Body of pancreas (tissue), 4 donors: ENCODE data around the gene JSRP1. TPM values are rescaled to one million over a fixed set of nuclear protein-coding genes. Genes with fewer than 3 reads are reported as not detected.
A peak's percentile ranks its signal among the peaks of the same experiment; 100 is the strongest.

Experiments
- ATAC-seq: fragments of 150-250 bp; one replicate; pipeline ENCODE4 v1.9.1; 2016
- DNase-seq, 4 donors: peaks; one replicate each; pipeline ENCODE4 v3.0.0-alpha.2; 2019
- H3K27ac ChIP-seq, 4 donors: fragments of 200-600 bp; sonication (generic); 1 replicate in 3 of 4; 2 replicates in 1 of 4; pipeline versions ENCODE4 v1.5.1 to v1.6.1; 2016 to 2019; ENCODE audit warnings: mild to moderate bottlenecking in 1 of 4, mixed read lengths in 1 of 4, moderate library complexity in 1 of 4
- H3K27me3 ChIP-seq, 2 donors: fragments of 200-600 bp; sonication (generic); one replicate each; pipeline ENCODE4 v1.6.0; 2016; ENCODE audit warnings: mild to moderate bottlenecking in 1 of 2
- H3K36me3 ChIP-seq, 2 donors: fragments of 200-600 bp; sonication (generic); replicated peaks in 1 of 2; 2 replicates each; pipeline ENCODE4 v1.5.1; 2016; ENCODE audit warnings: low read depth in 2 of 2; ENCODE audit not compliant: insufficient read depth in 1 of 2
- H3K4me1 ChIP-seq: fragments of 200-600 bp; sonication (generic); one replicate; pipeline ENCODE4 v1.6.0; 2016
- H3K4me3 ChIP-seq, 2 donors: fragments of 200-600 bp; sonication (generic); 1 replicate in 1 of 2; 2 replicates in 1 of 2; pipeline ENCODE4 v1.5.1; 2016 to 2019
- H3K9me3 ChIP-seq, 3 donors: fragments of 200-600 bp; sonication (generic); 1 replicate in 2 of 3; 2 replicates in 1 of 3; pipeline ENCODE4 v1.5.1; 2016
- CTCF ChIP-seq, 7 experiments: fragments of 450-650 bp in 4 of 7; fragments of 200-600 bp in 3 of 7; sonication (generic) in 3 of 7; IDR thresholded peaks; one replicate each; pipeline ENCODE4 v1.5.1; 2016 to 2019; ENCODE audit warnings: antibody characterized with exemption in 7 of 7
- POLR2A ChIP-seq, 3 donors: fragments of 450-650 bp; IDR thresholded peaks; one replicate each; pipeline ENCODE4 v1.6.1; 2016; ENCODE audit warnings: antibody characterized with exemption in 3 of 3, mild to moderate bottlenecking in 2 of 3
- WGBS, 2 donors: methylation state at CpG; one replicate each; pipeline ENCODE4 v1.1.5; 2017; 5-methylcytosine and 5-hydroxymethylcytosine counted together
- intact Hi-C: fragments of 100-400 bp; cut with DNase I; formaldehyde crosslinking; loops from one replicate; pipeline ENCODE4 v1.15.1; 2023
- total RNA-seq, 2 donors: library from RNA; depleted of rRNA; stranded (reverse); fragments of >200 nt; gene quantifications; one replicate each; pipeline ENCODE4 v1.1.0, GENCODE V29; 2016

JSRP1 gene
- total RNA-seq, 2 donors from 2014 or later, result not detected

DNA sequence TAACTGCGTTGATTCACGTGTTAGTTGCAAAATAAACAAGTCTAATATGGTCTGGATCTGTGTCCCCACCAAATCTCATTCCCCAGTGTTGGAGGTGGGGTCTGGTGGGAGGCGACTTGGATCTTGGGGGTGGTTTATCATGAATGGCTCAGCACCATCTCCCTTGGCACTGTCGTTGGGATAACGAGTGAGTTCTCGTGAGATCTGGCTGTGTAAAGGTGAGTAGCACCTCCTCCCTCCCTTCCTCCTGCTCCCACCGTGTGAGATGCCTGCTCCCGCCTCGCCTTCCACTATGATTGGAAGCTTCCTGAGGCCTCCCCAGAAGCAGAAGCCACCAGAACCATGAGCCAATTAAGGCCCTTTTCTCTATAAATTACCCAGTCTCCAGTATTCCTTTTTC lies 20.9 kb upstream of the JSRP1 start:
- no peak for ATAC-seq
- WGBS, 2 donors, result 70 to 77% methylated on average over 8 to 9 of the region's 9 CpGs
- Histone ChIP-seq H3K27me3 (no peaks in the 10 kb centered on the region), H3K27ac (no peak overlapping the region), H3K4me1 (peaks cover 44% of the 10 kb centered on the region), H3K9me3 (no peaks in the 10 kb centered on the region), H3K4me3 (no peak overlapping the region), H3K36me3 (peaks cover 0 to 2% of the 10 kb centered on the region in 2 donors)
- intact Hi-C loops, result no loop called here
- TF ChIP-seq POLR2A (IDR thresholded peaks at IDR 0.05) (no peak), CTCF (IDR thresholded peaks at IDR 0.05) (no peak)
- DNase-seq, result no peak

DNA sequence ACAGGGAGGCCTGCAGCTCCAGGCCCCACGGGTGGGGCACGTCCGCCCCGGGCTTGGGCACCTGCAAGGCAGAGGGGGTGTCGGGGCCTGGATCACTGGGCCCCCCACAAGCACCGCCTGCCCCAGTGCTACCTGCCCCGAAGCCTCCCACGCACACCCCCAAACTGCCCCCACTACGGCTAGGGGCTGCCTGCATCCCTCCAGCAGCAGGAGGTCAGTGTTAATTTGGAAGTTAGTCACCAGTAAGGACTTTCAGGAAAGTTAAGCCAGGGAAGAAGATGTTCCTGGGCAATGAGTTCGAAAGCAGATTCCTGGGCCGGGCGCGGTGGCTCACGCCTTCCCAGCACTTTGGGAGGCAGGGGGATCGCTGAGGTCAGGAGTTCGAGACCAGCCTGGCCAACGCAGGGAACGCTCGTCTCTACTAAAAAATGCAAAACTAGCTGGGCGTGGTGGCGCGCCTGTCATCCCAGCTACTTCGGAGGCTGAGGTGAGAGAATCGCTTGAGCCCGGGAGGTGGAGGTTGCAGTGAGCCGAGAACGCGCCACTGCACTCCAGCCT lies 20.3 kb upstream of the JSRP1 start:
- ATAC-seq (no peak), DNase-seq (no peak)
- TF ChIP-seq CTCF (IDR thresholded peaks at IDR 0.05), result no peak
- no peak for TF ChIP-seq POLR2A (IDR thresholded peaks at IDR 0.05)
- peaks cover 0 to 2% of the 10 kb centered on the region in 2 donors for H3K36me3 ChIP-seq
- intact Hi-C loops, result no loop called here
- 89 to 94% methylated on average over 20 to 24 of the region's 28 CpGs for WGBS, 2 donors
- H3K4me3 ChIP-seq, result no peak overlapping the region
- H3K4me1 ChIP-seq, result peaks cover 47% of the 10 kb centered on the region
- no peak overlapping the region for H3K27ac ChIP-seq
- no peaks in the 10 kb centered on the region for H3K27me3 ChIP-seq
- H3K9me3 ChIP-seq, result no peaks in the 10 kb centered on the region

- ATAC-seq (no peak), DNase-seq (no peak)
- peaks cover 52% of the 10 kb centered on the region for H3K4me1 ChIP-seq
- H3K27ac ChIP-seq, result no peak overlapping the region
- H3K36me3 ChIP-seq, result peaks cover 0 to 2% of the 10 kb centered on the region in 2 donors
- no peak for TF ChIP-seq CTCF (IDR thresholded peaks at IDR 0.05)
- H3K27me3 ChIP-seq, result no peaks in the 10 kb centered on the region
- 79% methylated on average over 43 of the region's 74 CpGs; no CpG with 5 or more reads in 1 of the 2 donors for WGBS, 2 donors
- H3K4me3 ChIP-seq, result no peak overlapping the region
- intact Hi-C loops, result no loop called here
- no peaks in the 10 kb centered on the region for H3K9me3 ChIP-seq
These were observed 19.6 kb upstream of the JSRP1 start for GRCh38 chr19:2275588-2276428.

GRCh38 chr19:2274931-2275535 lies 18.8 kb upstream of the JSRP1 start:
- DNase-seq (peak; percentile 62 to 72 (median 66)), ATAC-seq (no peak)
- Histone ChIP-seq H3K4me3 (no peak overlapping the region), H3K9me3 (no peaks in the 10 kb centered on the region), H3K36me3 (peaks cover 0 to 2% of the 10 kb centered on the region in 2 donors), H3K27me3 (no peaks in the 10 kb centered on the region), H3K4me1 (peaks cover 44% of the 10 kb centered on the region), H3K27ac (peak overlapping the region in 1 of 4 donors; percentile 41)
- TF ChIP-seq POLR2A (IDR thresholded peaks at IDR 0.05) (no peak), CTCF (IDR thresholded peaks at IDR 0.05) (peak in 6 of 7 experiments; percentile 23 to 69 (median 56))
- intact Hi-C loops, result loop anchor here (5.0 kb wide), 1 partner anchor 118 kb away; no protein-coding TSS in a partner anchor
- 58 to 78% methylated on average over 8 to 16 of the region's 16 CpGs for WGBS, 2 donors
